HG02678 (cell line): ENCODE results near the gene GNRH2.
"Not testable (repeated sequence)": the region's sequence is repeated elsewhere in the genome, so short reads cannot be mapped to it uniquely, and the experiment has no call there.

ENCODE experiments used
- ATAC-seq: cut with Tn5 transposase; IDR thresholded peaks from one replicate; pipeline ENCODE4 v1.9.1; 2021; ENCODE audit warnings: mild to moderate bottlenecking, moderate library complexity; ENCODE audit not compliant: unreplicated experiment

The GNRH2 gene

GRCh38 chr20:3072530-3073250, 29.3 kb downstream of the GNRH2 start:
- ATAC-seq = no peak

GRCh38 chr20:3073251-3073643, 29.8 kb downstream of the GNRH2 start:
- not testable (repeated sequence) for ATAC-seq

GRCh38 chr20:3074812-3075211, 31.4 kb downstream of the GNRH2 start:
- ATAC-seq = no peak

GRCh38 chr20:3075315-3075714, 31.9 kb downstream of the GNRH2 start:
- ATAC-seq = not testable (repeated sequence)

- ATAC-seq = no peak
Observed at GRCh38 chr20:3077618-3078134, 34.3 kb downstream of the GNRH2 start.

GRCh38 chr20:3080939-3081388, 37.5 kb downstream of the GNRH2 start:
- ATAC-seq = no peak

GRCh38 chr20:3081641-3082040, 38.2 kb downstream of the GNRH2 start:
- no peak for ATAC-seq

GRCh38 chr20:3082306-3082951, 39.0 kb downstream of the GNRH2 start:
- ATAC-seq = no peak

GRCh38 chr20:3082955-3083952, 39.8 kb downstream of the GNRH2 start:
- ATAC-seq = no peak

- no peak for ATAC-seq
Observed at GRCh38 chr20:3084283-3084985, 41.0 kb downstream of the GNRH2 start, which contains the start of gene AVP. Gene AVP, minus strand, starts transcription at chr20:3084724. Its CDS starts 50 bp downstream, at chr20:3084674.

- ATAC-seq = no peak
Observed at GRCh38 chr20:3084986-3085360, 41.6 kb downstream of the GNRH2 start.

GRCh38 chr20:3085571-3086072, 42.2 kb downstream of the GNRH2 start:
- no peak for ATAC-seq

- no peak for ATAC-seq
Observed at GRCh38 chr20:3088031-3088430, 44.6 kb downstream of the GNRH2 start.

GRCh38 chr20:3090565-3090964, 47.1 kb downstream of the GNRH2 start:
- ATAC-seq = no peak

GRCh38 chr20:3092611-3093379, 49.4 kb downstream of the GNRH2 start:
- no peak for ATAC-seq

- no peak for ATAC-seq
Observed at GRCh38 chr20:3093861-3094361, 50.5 kb downstream of the GNRH2 start.

- ATAC-seq = no peak
Observed at GRCh38 chr20:3094848-3095629, 51.6 kb downstream of the GNRH2 start.
